ENCODE measurements around the gene DISP2. TPM values are rescaled to one million over a fixed set of nuclear protein-coding genes. Genes with fewer than 3 reads are reported as not detected.

Gene DISP2
- total RNA-seq, 6 donors from 2014 or later: under 0.01 to 3.5 (median 0.13) TPM

DNA sequence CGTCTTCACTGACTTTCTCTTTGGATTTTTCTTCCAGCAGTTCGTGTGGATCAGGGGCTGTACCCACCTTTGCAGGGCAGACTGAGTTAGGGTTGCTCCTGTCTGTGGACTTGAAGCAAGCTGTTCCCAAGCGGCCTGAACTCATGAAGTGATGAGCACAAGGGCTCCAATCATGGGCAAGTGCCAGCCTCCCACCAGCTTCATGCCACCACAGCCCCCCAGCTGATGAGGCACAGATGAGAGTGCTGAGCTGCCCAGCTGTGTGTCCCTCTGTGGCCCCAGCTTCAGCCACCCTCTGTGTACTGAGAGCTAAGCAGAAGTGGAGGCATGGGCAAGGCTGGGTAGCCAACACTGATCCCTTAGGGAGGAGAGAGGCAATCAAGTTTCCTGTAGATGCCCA, 47.0 kb upstream of the DISP2 start:
- no peak for TF ChIP-seq EP300 (IDR thresholded peaks at IDR 0.05)
- TF ChIP-seq, protein P1, sequence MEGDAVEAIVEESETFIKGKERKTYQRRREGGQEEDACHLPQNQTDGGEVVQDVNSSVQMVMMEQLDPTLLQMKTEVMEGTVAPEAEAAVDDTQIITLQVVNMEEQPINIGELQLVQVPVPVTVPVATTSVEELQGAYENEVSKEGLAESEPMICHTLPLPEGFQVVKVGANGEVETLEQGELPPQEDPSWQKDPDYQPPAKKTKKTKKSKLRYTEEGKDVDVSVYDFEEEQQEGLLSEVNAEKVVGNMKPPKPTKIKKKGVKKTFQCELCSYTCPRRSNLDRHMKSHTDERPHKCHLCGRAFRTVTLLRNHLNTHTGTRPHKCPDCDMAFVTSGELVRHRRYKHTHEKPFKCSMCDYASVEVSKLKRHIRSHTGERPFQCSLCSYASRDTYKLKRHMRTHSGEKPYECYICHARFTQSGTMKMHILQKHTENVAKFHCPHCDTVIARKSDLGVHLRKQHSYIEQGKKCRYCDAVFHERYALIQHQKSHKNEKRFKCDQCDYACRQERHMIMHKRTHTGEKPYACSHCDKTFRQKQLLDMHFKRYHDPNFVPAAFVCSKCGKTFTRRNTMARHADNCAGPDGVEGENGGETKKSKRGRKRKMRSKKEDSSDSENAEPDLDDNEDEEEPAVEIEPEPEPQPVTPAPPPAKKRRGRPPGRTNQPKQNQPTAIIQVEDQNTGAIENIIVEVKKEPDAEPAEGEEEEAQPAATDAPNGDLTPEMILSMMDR (IDR thresholded peaks at IDR 0.05): no peak
- TF ChIP-seq POLR2AphosphoS5 (IDR thresholded peaks at IDR 0.05): no peak
- TF ChIP-seq POLR2A (IDR thresholded peaks at IDR 0.05): no peak
- Histone ChIP-seq H3K4me3 (no peak overlapping the region), H3K27ac (no peak overlapping the region), H3K27me3 (no peaks in the 10 kb centered on the region), H3K4me1 (peaks cover 20 to 38% (median 28%) of the 10 kb centered on the region in 4 donors), H3K9me3 (no peaks in the 10 kb centered on the region), H3K36me3 (no peaks in the 10 kb centered on the region)
- ATAC-seq (ENCODE audit: low FRiP score in 2 of 2) (no peak), DNase-seq (no peak)
- 71 to 76% methylated on average over 3 of the region's 3 CpGs for WGBS, 2 donors

DNA sequence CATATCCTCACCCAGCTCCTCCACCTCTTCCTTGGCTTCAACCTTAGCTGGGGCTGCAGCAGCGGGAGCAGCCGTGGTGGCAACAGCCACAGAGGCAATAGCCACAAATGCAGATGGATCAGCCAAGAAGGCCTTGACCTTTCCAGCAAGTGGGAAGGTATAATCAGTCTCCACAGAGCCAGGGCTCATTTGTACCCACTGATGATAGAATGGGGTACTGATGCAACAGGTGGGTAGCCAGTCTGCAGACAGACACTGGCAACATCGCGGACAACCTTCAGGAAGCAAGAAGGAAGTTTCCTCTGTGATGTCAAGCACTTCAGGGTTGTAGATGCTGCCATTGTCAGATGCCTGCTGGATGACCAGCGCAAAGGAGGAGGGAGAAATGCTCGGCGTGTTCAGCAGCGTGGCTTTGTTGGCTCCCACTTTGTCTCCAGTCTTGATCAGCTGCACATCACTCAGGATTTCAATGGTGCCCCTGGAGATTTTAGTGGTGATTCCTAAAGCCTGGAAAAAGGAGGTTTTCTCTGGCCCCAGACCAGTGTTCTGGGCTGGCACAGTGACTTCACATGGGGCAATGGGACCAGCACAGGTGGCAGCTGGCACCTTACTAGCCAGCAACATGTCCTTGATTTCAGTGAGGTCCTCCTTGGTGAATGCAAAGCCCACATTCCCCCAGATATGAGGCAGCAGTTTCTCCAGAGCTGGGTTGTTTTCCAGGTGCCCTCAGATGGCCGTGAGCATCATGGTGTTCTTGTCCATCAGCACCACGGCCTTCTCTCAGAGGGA, 45.5 kb upstream of the DISP2 start:
- Histone ChIP-seq H3K27ac (no peak overlapping the region), H3K27me3 (no peaks in the 10 kb centered on the region), H3K36me3 (no peaks in the 10 kb centered on the region), H3K9me3 (no peaks in the 10 kb centered on the region), H3K4me3 (no peak overlapping the region), H3K4me1 (peaks cover 20 to 36% (median 26%) of the 10 kb centered on the region in 4 donors)
- ATAC-seq (ENCODE audit: low FRiP score in 2 of 2) (no peak), DNase-seq (no peak)
- TF ChIP-seq POLR2A (IDR thresholded peaks at IDR 0.05): no peak
- no peak for TF ChIP-seq EP300 (IDR thresholded peaks at IDR 0.05)
- TF ChIP-seq, protein P1 (IDR thresholded peaks at IDR 0.05): no peak
- TF ChIP-seq POLR2AphosphoS5 (IDR thresholded peaks at IDR 0.05): no peak
- 91 to 94% methylated on average over 9 to 10 of the region's 10 CpGs for WGBS, 2 donors

DNA sequence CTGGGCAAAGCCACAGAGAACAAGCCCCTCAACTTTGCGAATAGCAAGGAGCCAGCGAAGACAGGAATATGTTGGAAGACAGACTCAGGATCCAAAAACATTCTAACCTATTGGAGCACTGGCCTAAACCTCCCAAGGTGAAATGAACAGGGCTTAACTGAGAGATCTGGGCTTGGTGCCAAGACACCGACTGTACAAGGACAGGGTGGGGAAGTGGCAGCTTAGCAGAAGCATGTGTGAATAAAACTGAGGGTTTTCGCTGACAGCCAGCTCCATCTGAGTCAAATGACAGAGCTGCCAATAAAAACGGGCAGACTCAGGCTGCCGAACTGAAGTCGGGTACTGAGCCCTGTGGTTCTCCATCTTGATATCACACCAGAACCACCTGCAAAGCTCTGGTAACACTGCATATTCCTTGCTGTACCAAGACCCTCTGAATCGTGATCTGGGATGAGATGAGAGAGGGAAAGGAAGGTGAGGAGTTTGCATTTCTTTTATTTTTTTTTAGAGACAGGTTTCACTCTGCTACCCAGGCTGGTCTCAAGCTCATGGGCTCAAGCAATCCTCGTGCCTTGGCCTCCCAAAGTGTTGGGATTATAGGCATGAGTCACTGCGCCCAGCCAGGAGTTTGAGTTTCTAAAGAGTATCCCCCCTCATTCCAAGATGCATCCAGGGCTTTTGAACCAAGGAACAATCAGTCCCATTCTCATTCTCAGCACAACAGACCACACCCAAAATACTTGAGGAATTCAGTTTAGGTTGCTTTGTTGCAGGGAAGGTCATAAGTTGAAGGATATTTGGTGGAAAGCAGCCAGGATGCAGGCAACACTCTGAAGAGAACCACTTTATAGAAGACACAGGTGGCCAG, 44.3 kb upstream of the DISP2 start:
- Histone ChIP-seq H3K4me1 (peaks cover 15 to 25% (median 19%) of the 10 kb centered on the region in 4 donors), H3K27me3 (no peaks in the 10 kb centered on the region), H3K36me3 (no peaks in the 10 kb centered on the region), H3K4me3 (no peak overlapping the region), H3K27ac (no peak overlapping the region), H3K9me3 (no peaks in the 10 kb centered on the region)
- no peak for TF ChIP-seq POLR2A (IDR thresholded peaks at IDR 0.05)
- no peak for TF ChIP-seq POLR2AphosphoS5 (IDR thresholded peaks at IDR 0.05)
- TF ChIP-seq, protein P1 (IDR thresholded peaks at IDR 0.05): no peak
- TF ChIP-seq EP300 (IDR thresholded peaks at IDR 0.05): no peak
- WGBS, 2 donors: 32 to 35% methylated on average over 10 of the region's 10 CpGs
- peak; percentile 53 to 68 for ATAC-seq (ENCODE audit: low FRiP score in 2 of 2)
- peak in 1 of 2 donors; percentile 88 for DNase-seq

DNA sequence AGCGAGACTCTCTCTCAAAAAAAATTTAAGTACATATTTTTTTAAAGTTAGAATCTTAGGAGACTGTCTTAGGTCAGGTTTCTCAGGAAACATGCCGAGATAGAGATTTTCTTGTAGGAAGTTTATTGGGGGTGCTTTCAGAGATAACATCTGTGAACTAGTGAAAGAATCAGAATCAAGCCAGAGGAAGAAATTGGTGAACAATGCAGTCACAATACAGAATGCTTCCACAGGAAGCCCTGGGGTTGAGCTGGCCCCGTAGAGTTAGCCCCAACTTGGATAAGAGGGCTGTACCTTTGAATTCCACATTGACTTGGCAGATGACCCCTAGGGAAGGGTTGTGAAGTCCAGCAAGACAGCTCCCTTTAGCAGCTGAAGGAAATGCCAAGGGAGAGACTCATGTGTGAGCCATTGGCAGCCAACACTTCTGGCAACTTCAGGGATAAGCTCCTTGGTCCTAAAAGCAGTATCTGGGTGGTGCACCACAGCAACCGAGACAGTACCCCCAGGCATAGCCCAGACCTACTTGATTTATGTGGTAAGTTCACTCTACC, 43.2 kb upstream of the DISP2 start:
- Histone ChIP-seq H3K9me3 (no peaks in the 10 kb centered on the region), H3K27me3 (no peaks in the 10 kb centered on the region), H3K27ac (no peak overlapping the region), H3K36me3 (no peaks in the 10 kb centered on the region), H3K4me1 (peaks cover 8 to 15% (median 9%) of the 10 kb centered on the region in 4 donors), H3K4me3 (no peak overlapping the region)
- ATAC-seq (ENCODE audit: low FRiP score in 2 of 2) (no peak), DNase-seq (no peak)
- TF ChIP-seq POLR2A (IDR thresholded peaks at IDR 0.05) (no peak), POLR2AphosphoS5 (IDR thresholded peaks at IDR 0.05) (no peak), EP300 (IDR thresholded peaks at IDR 0.05) (no peak)
- TF ChIP-seq, protein P1 (IDR thresholded peaks at IDR 0.05): no peak
- 59 to 61% methylated on average over 4 of the region's 4 CpGs for WGBS, 2 donors
